A549 treated with AZD9567 at 1 μM for 4 hours (cell line): ENCODE data around the gene MAGEE2. TPM values are rescaled to one million over a fixed set of nuclear protein-coding genes. Genes with fewer than 3 reads are reported as not detected.

Experiments used
- total RNA-seq: library from RNA; stranded (reverse); fragments of 200-300 nt; extraction: Qiagen RNA extraction; gene quantifications from 5 replicates; pipeline ENCODE4 v1.2.3, GENCODE V29; 2022; ENCODE audit not compliant: insufficient read depth

Gene MAGEE2
- total RNA-seq: not detected in 5 replicates

DNA sequence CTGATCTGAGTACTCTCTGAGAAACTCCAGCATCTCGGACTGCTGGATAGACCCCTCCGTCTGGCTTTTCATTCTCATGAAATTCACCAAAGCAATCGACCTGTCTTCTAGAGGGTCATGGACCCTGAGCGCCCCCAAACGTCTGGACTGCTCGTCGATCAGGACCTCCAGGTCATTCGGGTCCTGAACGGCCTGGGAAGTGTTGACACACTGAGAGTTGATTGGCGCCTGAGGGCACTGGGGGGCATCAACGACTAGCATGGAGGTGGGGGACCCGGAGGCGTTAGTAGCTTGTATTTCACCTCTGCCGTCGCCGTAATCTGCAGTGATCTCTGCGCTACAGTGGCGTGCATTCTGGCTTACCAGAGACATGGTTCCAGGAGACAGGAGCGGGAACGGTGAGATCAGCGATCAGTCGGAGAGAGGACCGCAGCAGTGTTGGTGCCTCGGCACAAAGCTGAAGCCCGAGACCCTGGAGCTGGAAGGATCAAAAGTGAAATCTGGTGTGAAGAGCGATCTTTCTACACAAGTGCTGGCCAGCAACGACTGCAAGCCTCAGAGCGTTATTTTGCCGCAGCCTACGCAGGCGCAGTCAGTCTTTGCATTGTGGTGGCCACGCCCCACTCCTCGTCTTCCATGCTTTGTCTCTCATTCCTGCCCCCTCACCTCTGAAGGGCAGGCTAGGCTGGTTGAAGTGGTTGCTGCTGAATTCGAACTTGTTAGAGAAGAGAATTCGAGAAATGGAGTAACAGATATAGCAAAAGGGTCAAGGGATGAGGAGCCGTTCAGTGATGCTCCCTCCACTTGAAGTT, at the start of gene MAGEE2:
Gene MAGEE2, minus strand, starts transcription at position 575 of the 812 bp plus-strand sequence. Its CDS starts 203 bp downstream, at position 372.

